Tibial nerve (tissue), 3 donors: ENCODE measurements around the gene GINS2.

ENCODE experiments used
- CTCF ChIP-seq, 5 experiments: fragments of 200-600 bp in 3 of 5; fragments of 450-650 bp in 2 of 5; sonication (generic) in 3 of 5; IDR thresholded peaks; one replicate each; pipeline ENCODE4 v1.5.1; 2016 to 2019; ENCODE audit warnings: antibody characterized with exemption in 5 of 5, mild to moderate bottlenecking in 3 of 5, moderate library complexity in 2 of 5
- POLR2A ChIP-seq, 2 donors: fragments of 450-650 bp; IDR thresholded peaks; one replicate each; pipeline ENCODE4 v1.6.1; 2017; ENCODE audit warnings: antibody characterized with exemption in 2 of 2, mild to moderate bottlenecking in 2 of 2, moderate library complexity in 2 of 2

GRCh38 chr16:85679870-85680269 lies 8.9 kb downstream of the GINS2 start:
- TF ChIP-seq POLR2A (IDR thresholded peaks at IDR 0.05): no peak
- no peak for TF ChIP-seq CTCF (IDR thresholded peaks at IDR 0.05)
